SU-DHL-6 (cell line): ENCODE results near the gene ZNF334.

Experiments
- H2AFZ ChIP-seq: fragments of 200-600 bp; sonication (generic); 2 replicates; pipeline ENCODE4 v1.6.1; 2014; ENCODE audit warnings: low read depth, mild to moderate bottlenecking, moderate library complexity, mixed read lengths, antibody characterized with exemption, low read length; ENCODE audit not compliant: severe bottlenecking
- H3F3A ChIP-seq: fragments of 200-600 bp; shearing (Covaris generic); 2 replicates; pipeline ENCODE4 v1.6.0; 2016; ENCODE audit warnings: antibody characterized with exemption, mild to moderate bottlenecking; ENCODE audit not compliant: insufficient read depth
- H3K27ac ChIP-seq: fragments of 200-600 bp; sonication (generic); 2 replicates; pipeline ENCODE4 v1.5.1; 2016; ENCODE audit warnings: low read depth, mild to moderate bottlenecking, low read length, moderate library complexity, mixed read lengths
- H3K27me3 ChIP-seq: fragments of 200-600 bp; sonication (generic), shearing (Covaris generic); 2 replicates; pipeline ENCODE4 v1.6.0; 2014; ENCODE audit warnings: mild to moderate bottlenecking, low read length
- H3K36me3 ChIP-seq: fragments of 200-600 bp; sonication (generic); 2 replicates; pipeline ENCODE4 v1.6.1; 2014; ENCODE audit warnings: mild to moderate bottlenecking, low read length, mixed read lengths
- H3K4me2 ChIP-seq: fragments of 300-600, 200-600 bp; shearing (Covaris generic), sonication (generic); 2 replicates; pipeline ENCODE4 v1.6.0; 2014; ENCODE audit warnings: low read length, low read depth, mild to moderate bottlenecking; ENCODE audit not compliant: poor library complexity, severe bottlenecking
- H3K4me3 ChIP-seq: fragments of 200-600 bp; sonication (generic); 2 replicates; pipeline ENCODE4 v1.5.1; 2014; ENCODE audit warnings: antibody characterized with exemption, low read length, mild to moderate bottlenecking, mixed read lengths; ENCODE audit not compliant: insufficient read depth, poor library complexity, severe bottlenecking
- H3K79me2 ChIP-seq: fragments of 200-600 bp; sonication (generic); 2 replicates; pipeline ENCODE4 v1.6.1; 2014; ENCODE audit warnings: mild to moderate bottlenecking, low read length, moderate library complexity; ENCODE audit not compliant: insufficient read depth
- H3K9ac ChIP-seq: fragments of 200-600 bp; sonication (generic); 2 replicates; pipeline ENCODE4 v1.7.0; 2014; ENCODE audit warnings: mild to moderate bottlenecking, low read length
- H3K9me2 ChIP-seq: fragments of 200-600 bp; sonication (generic); replicated peaks from 2 replicates; pipeline ENCODE4 v1.6.1; 2014; ENCODE audit warnings: low read length; ENCODE audit not compliant: insufficient read depth
- H3K9me3 ChIP-seq: fragments of 200-600 bp; sonication (generic); 2 replicates; pipeline ENCODE4 v1.6.1; 2014; ENCODE audit warnings: low read length, mixed read lengths; ENCODE audit not compliant: insufficient read depth
- H4K20me1 ChIP-seq: fragments of 200-600 bp; sonication (generic); 2 replicates; pipeline ENCODE4 v1.6.1; 2014; ENCODE audit warnings: low read depth, mild to moderate bottlenecking, antibody characterized with exemption, low read length, moderate library complexity, mixed read lengths
- CTCF ChIP-seq: fragments of 200-600 bp; sonication (generic); IDR thresholded peaks from one replicate; pipeline ENCODE4 v1.5.1; 2017; ENCODE audit warnings: antibody characterized with exemption, mild to moderate bottlenecking, low read length, moderate library complexity; ENCODE audit not compliant: insufficient read depth, poor library complexity, severe bottlenecking
- EZH2phosphoT487 ChIP-seq: fragments of 200-600 bp; sonication (generic), shearing (Covaris generic); conservative IDR thresholded peaks from 2 replicates; pipeline ENCODE4 v1.6.1; 2018; ENCODE audit warnings: mild to moderate bottlenecking, antibody characterized with exemption, low read length, moderate library complexity, mixed read lengths

ZNF334 gene

DNA sequence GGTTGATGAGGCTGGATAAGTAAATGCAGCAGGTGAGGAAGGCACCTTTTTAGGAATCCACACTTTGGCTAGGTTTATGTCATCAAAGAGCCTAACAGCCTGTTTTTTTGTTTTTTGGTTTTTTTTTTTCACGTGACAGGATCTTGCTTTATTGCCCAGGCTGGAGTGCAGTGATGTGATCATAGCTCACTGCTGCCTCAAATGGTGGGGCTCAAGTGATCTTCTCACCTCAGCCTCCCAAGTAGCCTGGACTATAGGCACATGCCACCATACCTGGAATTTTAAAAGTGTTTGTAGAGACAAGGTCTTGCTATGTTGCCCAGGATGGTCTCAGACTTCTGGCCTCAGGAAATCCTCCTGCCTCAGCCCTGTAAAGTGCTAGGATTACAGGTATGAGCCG is 36.1 kb downstream of the ZNF334 start:
- no peaks in the 10 kb centered on the region for H4K20me1 ChIP-seq
- H3F3A ChIP-seq, result no peaks in the 10 kb centered on the region
- H3K9me2 ChIP-seq, result no peaks in the 10 kb centered on the region
- no peaks in the 10 kb centered on the region for H3K27me3 ChIP-seq
- H3K27ac ChIP-seq, result no peak overlapping the region
- TF ChIP-seq EZH2phosphoT487 (no peak), CTCF (no peak)
- no peak overlapping the region for H3K4me2 ChIP-seq
- H3K9me3 ChIP-seq, result no peaks in the 10 kb centered on the region
- no peaks in the 10 kb centered on the region for H3K36me3 ChIP-seq
- no peak overlapping the region for H2AFZ ChIP-seq
- H3K4me3 ChIP-seq, result no peak overlapping the region
- no peaks in the 10 kb centered on the region for H3K79me2 ChIP-seq
- H3K9ac ChIP-seq, result no peak overlapping the region

- H3K9me3 ChIP-seq, result no peaks in the 10 kb centered on the region
- no peak overlapping the region for H2AFZ ChIP-seq
- H3K36me3 ChIP-seq, result no peaks in the 10 kb centered on the region
- no peaks in the 10 kb centered on the region for H4K20me1 ChIP-seq
- H3K9ac ChIP-seq, result no peak overlapping the region
- H3K27ac ChIP-seq, result no peak overlapping the region
- H3K27me3 ChIP-seq, result 0 out of 2 replicates have a peak, but pooled peaks cover 2% of the 10 kb centered on the region
- no peak overlapping the region for H3K4me3 ChIP-seq
- no peaks in the 10 kb centered on the region for H3K9me2 ChIP-seq
- no peak for TF ChIP-seq EZH2phosphoT487
- no peak for TF ChIP-seq CTCF
- H3K4me2 ChIP-seq, result no peak overlapping the region
- no peaks in the 10 kb centered on the region for H3F3A ChIP-seq
- H3K79me2 ChIP-seq, result no peaks in the 10 kb centered on the region
Measured at GRCh38 chr20:46468508-46468907, 44.9 kb downstream of the ZNF334 start.

DNA sequence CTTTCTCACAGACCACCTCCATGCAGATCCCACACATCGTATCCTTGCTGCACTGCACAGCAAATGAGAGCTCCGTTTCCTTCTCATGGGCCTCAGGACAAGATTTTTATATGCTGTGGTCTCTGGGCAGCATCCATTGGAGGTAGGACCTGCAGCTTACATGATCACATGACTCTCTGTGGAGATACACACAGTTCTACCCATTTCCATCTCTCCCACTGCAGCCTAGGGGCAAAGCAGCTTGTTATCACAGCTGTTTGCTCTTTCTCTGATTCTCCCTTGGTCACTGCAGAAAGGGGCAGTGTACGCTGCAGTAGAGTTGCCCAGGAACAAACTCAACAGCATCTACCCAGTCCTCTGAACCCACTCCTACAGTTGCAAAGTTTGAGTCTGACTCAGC is 48.9 kb downstream of the ZNF334 start:
- Histone ChIP-seq H3K36me3 (no peaks in the 10 kb centered on the region), H2AFZ (no peak overlapping the region), H3K27ac (no peak overlapping the region), H3K9ac (no peak overlapping the region), H3K9me2 (no peaks in the 10 kb centered on the region), H4K20me1 (no peaks in the 10 kb centered on the region), H3K9me3 (no peaks in the 10 kb centered on the region), H3K4me3 (no peak overlapping the region), H3K4me2 (no peak overlapping the region), H3F3A (no peaks in the 10 kb centered on the region), H3K27me3 (no peaks in the 10 kb centered on the region), H3K79me2 (no peaks in the 10 kb centered on the region)
- no peak for TF ChIP-seq EZH2phosphoT487
- TF ChIP-seq CTCF, result no peak
